ENCODE measurements around the gene BRME1. TPM values are rescaled to one million over a fixed set of nuclear protein-coding genes. Genes with fewer than 3 reads are reported as not detected.

Gene BRME1
- total and polyA plus RNA-seq, 2 of the 13 experiments (the other 11 are each of a cell fraction or from before 2014, with no cell fraction given) = 0.74 to 1.5 TPM

GRCh38 chr19:13833330-13834243 is 72.3 kb downstream of the BRME1 start (continued):
- TF ChIP-seq ZBTB4 (CRISPR knock-in tag; IDR thresholded peaks at IDR 0.05; ENCODE audit: borderline replicate concordance) (peak; percentile 24; the same call in 1 of the 2 replicates), GMEB1 (CRISPR knock-in tag; IDR thresholded peaks at IDR 0.05; ENCODE audit: borderline replicate concordance) (peak; percentile 66; the same call in 1 of the 2 replicates), ZFP37 (CRISPR knock-in tag; IDR thresholded peaks at IDR 0.05; ENCODE audit: borderline replicate concordance) (0 out of 2 replicates have a peak, but pooled peaks have one; percentile 20), ZBED4 (CRISPR knock-in tag; IDR thresholded peaks at IDR 0.05; ENCODE audit: borderline replicate concordance) (no peak), ZBTB37 (CRISPR knock-in tag; IDR thresholded peaks at IDR 0.05) (no peak), ZNF263 (CRISPR knock-in tag; IDR thresholded peaks at IDR 0.05) (0 out of 2 replicates have a peak, but pooled peaks have one; percentile 24), ZNF773 (CRISPR knock-in tag; IDR thresholded peaks at IDR 0.05; ENCODE audit: borderline replicate concordance) (0 out of 2 replicates have a peak, but pooled peaks have one; percentile 23), ZNF766 (CRISPR knock-in tag; IDR thresholded peaks at IDR 0.05; ENCODE audit: borderline replicate concordance) (no peak), PHF8 (CRISPR knock-in tag; IDR thresholded peaks at IDR 0.05) (peak; percentile 52), NFAT5 (CRISPR knock-in tag; IDR thresholded peaks at IDR 0.05) (no peak)
